ENCODE measurements around the gene AP2B1. TPM values are rescaled to one million over a fixed set of nuclear protein-coding genes. Genes with fewer than 3 reads are reported as not detected.

Gene AP2B1
- total and polyA plus RNA-seq, 4 donors: 8.7 to 55.6 (median 22.3) TPM

- Histone ChIP-seq H3K4me3 (ENCODE audit: low read depth in 1 of 3, low read length in 3 of 3) (no peak overlapping the region), H3K27me3 (ENCODE audit: control insufficient read depth in 4 of 4, insufficient read depth in 4 of 4, low read length in 3 of 4) (no peaks in the 10 kb centered on the region), H3K27ac (ENCODE audit: low read depth in 1 of 2, low read length in 2 of 2) (no peak overlapping the region), H3K36me3 (ENCODE audit: control insufficient read depth in 4 of 4, insufficient read depth in 3 of 4, low read depth in 1 of 4, low read length in 3 of 4) (no peaks in the 10 kb centered on the region), H3K9ac (ENCODE audit: low read depth in 1 of 2, low read length in 2 of 2) (no peak overlapping the region), H3K9me3 (ENCODE audit: control insufficient read depth in 4 of 4, low read length in 3 of 4) (no peaks in the 10 kb centered on the region), H3K4me1 (ENCODE audit: control insufficient read depth in 4 of 4, insufficient read depth in 4 of 4, low read length in 3 of 4) (peaks cover 0 to 9% (median 5%) of the 10 kb centered on the region in 4 donors)
- WGBS: 82% methylated on average over 29 of the region's 29 CpGs
- DNase-seq (ENCODE audit: low spot score): no peak
- TF ChIP-seq, protein P1, sequence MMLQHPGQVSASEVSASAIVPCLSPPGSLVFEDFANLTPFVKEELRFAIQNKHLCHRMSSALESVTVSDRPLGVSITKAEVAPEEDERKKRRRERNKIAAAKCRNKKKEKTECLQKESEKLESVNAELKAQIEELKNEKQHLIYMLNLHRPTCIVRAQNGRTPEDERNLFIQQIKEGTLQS (IDR thresholded peaks at IDR 0.05): no peak
- TF ChIP-seq TAF1 (conservative IDR thresholded peaks at IDR 0.05) (no peak), HNF4G (IDR thresholded peaks at IDR 0.05) (no peak), HNF4A (conservative IDR thresholded peaks at IDR 0.05) (no peak), REST (IDR thresholded peaks at IDR 0.05) (no peak), RAD21 (IDR thresholded peaks at IDR 0.05) (no peak), FOXA2 (IDR thresholded peaks at IDR 0.05) (no peak), NR2F2 (IDR thresholded peaks at IDR 0.05) (no peak), GABPA (IDR thresholded peaks at IDR 0.05 in 1 of 2, conservative IDR thresholded peaks at IDR 0.05 in 1 of 2) (no peak), YY1 (IDR thresholded peaks at IDR 0.05) (no peak), JUND (IDR thresholded peaks at IDR 0.05) (no peak), RXRA (IDR thresholded peaks at IDR 0.05) (no peak), SP1 (IDR thresholded peaks at IDR 0.05) (no peak)
- TF ChIP-seq, protein P2, sequence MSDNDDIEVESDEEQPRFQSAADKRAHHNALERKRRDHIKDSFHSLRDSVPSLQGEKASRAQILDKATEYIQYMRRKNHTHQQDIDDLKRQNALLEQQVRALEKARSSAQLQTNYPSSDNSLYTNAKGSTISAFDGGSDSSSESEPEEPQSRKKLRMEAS (IDR thresholded peaks at IDR 0.05): no peak
These were observed 148.1 kb downstream of the AP2B1 start for GRCh38 chr17:35735036-35735805.

- no peak overlapping the region for H3K9ac ChIP-seq (ENCODE audit: low read depth in 1 of 2, low read length in 2 of 2)
- TF ChIP-seq RAD21 (IDR thresholded peaks at IDR 0.05) (no peak), CTCF (IDR thresholded peaks at IDR 0.05; ENCODE audit: low read depth, low read length, missing input control) (no peak), NR2F2 (IDR thresholded peaks at IDR 0.05) (no peak), EGR1 (IDR thresholded peaks at IDR 0.05; ENCODE audit: low read depth in 2 of 2) (no peak), HNF4A (conservative IDR thresholded peaks at IDR 0.05) (no peak), FOXA2 (IDR thresholded peaks at IDR 0.05) (no peak), TAF1 (conservative IDR thresholded peaks at IDR 0.05) (no peak), FOXA1 (IDR thresholded peaks at IDR 0.05) (no peak), SP1 (IDR thresholded peaks at IDR 0.05) (no peak), RXRA (IDR thresholded peaks at IDR 0.05) (no peak), HNF4G (IDR thresholded peaks at IDR 0.05) (no peak), YY1 (IDR thresholded peaks at IDR 0.05) (no peak), JUND (IDR thresholded peaks at IDR 0.05) (no peak), GABPA (IDR thresholded peaks at IDR 0.05 in 1 of 2, conservative IDR thresholded peaks at IDR 0.05 in 1 of 2) (no peak), REST (IDR thresholded peaks at IDR 0.05) (no peak)
- TF ChIP-seq, protein P1 (IDR thresholded peaks at IDR 0.05): no peak
- TF ChIP-seq, protein P2 (IDR thresholded peaks at IDR 0.05): no peak
These were observed 149.1 kb downstream of the AP2B1 start for GRCh38 chr17:35736236-35736635.

More at GRCh38 chr17:35736236-35736635, 149.1 kb downstream of the AP2B1 start:
- H3K36me3 ChIP-seq (ENCODE audit: control insufficient read depth in 4 of 4, insufficient read depth in 3 of 4, low read depth in 1 of 4, low read length in 3 of 4): no peaks in the 10 kb centered on the region
- WGBS: 94% methylated on average over 5 of the region's 5 CpGs
- H3K27ac ChIP-seq (ENCODE audit: low read depth in 1 of 2, low read length in 2 of 2): no peak overlapping the region
- H3K4me3 ChIP-seq (ENCODE audit: low read depth in 1 of 3, low read length in 3 of 3): no peak overlapping the region
- H3K27me3 ChIP-seq (ENCODE audit: control insufficient read depth in 4 of 4, insufficient read depth in 4 of 4, low read length in 3 of 4): peaks cover 0 to 3% (median 0%) of the 10 kb centered on the region in 4 donors
- peaks cover 0 to 6% (median 4%) of the 10 kb centered on the region in 4 donors for H3K4me1 ChIP-seq (ENCODE audit: control insufficient read depth in 4 of 4, insufficient read depth in 4 of 4, low read length in 3 of 4)
- no peak for DNase-seq (ENCODE audit: low spot score)
- no peaks in the 10 kb centered on the region for H3K9me3 ChIP-seq (ENCODE audit: control insufficient read depth in 4 of 4, low read length in 3 of 4)

All from liver (tissue), 9 donors.